Lung (tissue), 12 donors: Measurements from ENCODE around the gene NCBP3. TPM values are rescaled to one million over a fixed set of nuclear protein-coding genes. Genes with fewer than 3 reads are reported as not detected.

Experiments
- ATAC-seq: fragments of 200-7000 bp; cut with Tn5 transposase; one replicate; pipeline ENCODE4 v1.9.1; 2020; ENCODE audit warnings: moderate number of reproducible peaks; ENCODE audit not compliant: insufficient read depth, low FRiP score
- DNase-seq, 3 donors: peaks; one replicate each; pipeline ENCODE4 v3.0.0-alpha.2; 2013 to 2017
- H3K27ac ChIP-seq, 2 donors: one replicate each; pipeline ENCODE4 v1.5.1; 2013; ENCODE audit warnings: mild to moderate bottlenecking in 2 of 2, moderate library complexity in 2 of 2, control low read depth in 1 of 2, inconsistent platforms in 1 of 2, low read depth in 1 of 2, low read length in 1 of 2
- H3K27me3 ChIP-seq, 3 donors: one replicate each; pipeline ENCODE4 v1.5.1; 2013; ENCODE audit warnings: low read length in 2 of 3; ENCODE audit not compliant: control insufficient read depth in 3 of 3, insufficient read depth in 3 of 3
- H3K36me3 ChIP-seq, 4 donors: one replicate each; pipeline ENCODE4 v1.5.1; 2013; ENCODE audit warnings: low read length in 4 of 4, mild to moderate bottlenecking in 1 of 4, moderate library complexity in 1 of 4; ENCODE audit not compliant: control insufficient read depth in 4 of 4, insufficient read depth in 4 of 4
- H3K4me1 ChIP-seq, 5 donors: one replicate each; pipeline ENCODE4 v1.5.1; 2013; ENCODE audit warnings: low read length in 5 of 5, mild to moderate bottlenecking in 2 of 5, moderate library complexity in 1 of 5; ENCODE audit not compliant: control insufficient read depth in 5 of 5, insufficient read depth in 5 of 5
- H3K4me3 ChIP-seq: one replicate; pipeline ENCODE4 v1.5.1; 2013; ENCODE audit warnings: mild to moderate bottlenecking, control low read depth, moderate library complexity
- H3K9ac ChIP-seq, 2 donors: one replicate each; pipeline ENCODE4 v1.5.1; 2013; ENCODE audit warnings: low read length in 2 of 2, control low read depth in 1 of 2; ENCODE audit not compliant: insufficient read depth in 1 of 2
- H3K9me3 ChIP-seq, 4 donors: one replicate each; pipeline ENCODE4 v1.5.1; 2013; ENCODE audit warnings: low read length in 3 of 4, mild to moderate bottlenecking in 1 of 4, moderate library complexity in 1 of 4; ENCODE audit not compliant: control insufficient read depth in 4 of 4, insufficient read depth in 3 of 4
- CTCF ChIP-seq: IDR thresholded peaks from 2 replicates; pipeline ENCODE4 v1.5.1; 2012; ENCODE audit warnings: mild to moderate bottlenecking; ENCODE audit errors: control extremely low read depth, extremely low read depth
- WGBS, 2 donors: extraction: QIAGEN DNeasy Blood & Tissue Kit; methylation state at CpG; one replicate each; pipeline ENCODE4 v1.1.7; 2013; 5-methylcytosine and 5-hydroxymethylcytosine counted together
- polyA plus RNA-seq, 2 donors: library from polyadenylated mRNA; stranded (reverse); fragments of 200-250 nt; gene quantifications; one replicate each; pipeline ENCODE4 v1.2.1, GENCODE V29; 2013
- total RNA-seq, 2 donors: library from RNA; depleted of rRNA in 1 of 2; stranded (reverse); fragments of >200 nt in 1 of 2; gene quantifications; one replicate each; pipeline ENCODE4 v1.2.1, GENCODE V29; 2014 to 2021
- donor health status: control.
- donor health status: control.
- donor health status: Bipolar disorder and iron deficiency.
- donor health status: healthy.
- donor health status: DM: yes; HTN: yes; CAD: no.

NCBP3 gene
- total and polyA plus RNA-seq, 4 donors = 15.9 to 49.4 (median 26.0) TPM

- Histone ChIP-seq H3K4me1 (peaks cover 0 to 12% (median 0%) of the 10 kb centered on the region in 5 donors), H3K27ac (no peak overlapping the region), H3K9me3 (no peaks in the 10 kb centered on the region), H3K4me3 (no peak overlapping the region), H3K9ac (no peak overlapping the region), H3K27me3 (no peaks in the 10 kb centered on the region), H3K36me3 (peaks cover 0 to 17% (median 4%) of the 10 kb centered on the region in 4 donors)
- DNase-seq = no peak
- ATAC-seq = no peak
- no peak for TF ChIP-seq CTCF
- WGBS, 2 donors = 85 to 88% methylated on average over 25 of the region's 25 CpGs
Measured at GRCh38 chr17:3879591-3880417, 33.8 kb upstream of the NCBP3 start.

- 80 to 82% methylated on average over 5 of the region's 5 CpGs for WGBS, 2 donors
- Histone ChIP-seq H3K27ac (no peak overlapping the region), H3K27me3 (no peaks in the 10 kb centered on the region), H3K4me1 (peaks cover 0 to 12% (median 0%) of the 10 kb centered on the region in 5 donors), H3K9me3 (no peaks in the 10 kb centered on the region), H3K4me3 (no peak overlapping the region), H3K36me3 (peaks cover 0 to 13% (median 4%) of the 10 kb centered on the region in 4 donors), H3K9ac (no peak overlapping the region)
- peak; percentile 89 to 93 (median 91) for DNase-seq
- ATAC-seq = no peak
- no peak for TF ChIP-seq CTCF
Measured at GRCh38 chr17:3879186-3879585, 33.1 kb upstream of the NCBP3 start.

- H3K4me1 ChIP-seq = peaks cover 0 to 12% (median 0%) of the 10 kb centered on the region in 5 donors
- WGBS, 2 donors = 80 to 90% methylated on average over 8 of the region's 8 CpGs
Measured at GRCh38 chr17:3877220-3877619, 31.2 kb upstream of the NCBP3 start.

More at GRCh38 chr17:3877220-3877619, 31.2 kb upstream of the NCBP3 start:
- Histone ChIP-seq H3K4me3 (no peak overlapping the region), H3K9me3 (no peaks in the 10 kb centered on the region), H3K27me3 (no peaks in the 10 kb centered on the region), H3K27ac (no peak overlapping the region), H3K36me3 (peaks cover 0 to 16% (median under 1%) of the 10 kb centered on the region in 4 donors), H3K9ac (no peak overlapping the region)
- no peak for DNase-seq
- ATAC-seq = no peak
- TF ChIP-seq CTCF = no peak
